ENCODE measurements around the gene DPCD.
"Not testable (repeated sequence)": the region's sequence is repeated elsewhere in the genome, so short reads cannot be mapped to it uniquely, and the experiment has no call there.

The DPCD gene

GRCh38 chr10:101619983-101620382 lies 31.9 kb downstream of the DPCD start:
- no peak for DNase-seq (ENCODE audit: low read depth)

- no peak for DNase-seq (ENCODE audit: low read depth)
These were observed 35.4 kb downstream of the DPCD start for GRCh38 chr10:101623528-101623927.

- no peak for DNase-seq (ENCODE audit: low read depth)
These were observed 36.5 kb downstream of the DPCD start for GRCh38 chr10:101624526-101625102.

GRCh38 chr10:101625821-101626412 lies 37.8 kb downstream of the DPCD start:
- no peak for DNase-seq (ENCODE audit: low read depth)

- no peak for DNase-seq (ENCODE audit: low read depth)
These were observed 41.9 kb downstream of the DPCD start for GRCh38 chr10:101629837-101630632.

GRCh38 chr10:101630633-101630920 lies 42.5 kb downstream of the DPCD start:
- DNase-seq (ENCODE audit: low read depth): no peak

- DNase-seq (ENCODE audit: low read depth): no peak
These were observed 43.8 kb downstream of the DPCD start for GRCh38 chr10:101631821-101632475.

- not testable (repeated sequence) for DNase-seq (ENCODE audit: low read depth)
These were observed 45.4 kb downstream of the DPCD start for GRCh38 chr10:101633510-101633909.

- no peak for DNase-seq (ENCODE audit: low read depth)
These were observed 51.2 kb downstream of the DPCD start for GRCh38 chr10:101639141-101639900.

GRCh38 chr10:101643546-101643945 lies 55.4 kb downstream of the DPCD start:
- DNase-seq (ENCODE audit: low read depth): no peak

- DNase-seq (ENCODE audit: low read depth): no peak
These were observed 55.9 kb downstream of the DPCD start for GRCh38 chr10:101644002-101644401.

GRCh38 chr10:101645659-101646058 lies 57.5 kb downstream of the DPCD start:
- no peak for DNase-seq (ENCODE audit: low read depth)

- no peak for DNase-seq (ENCODE audit: low read depth)
These were observed 58.2 kb downstream of the DPCD start for GRCh38 chr10:101646364-101646763.

- no peak for DNase-seq (ENCODE audit: low read depth)
These were observed 59.1 kb downstream of the DPCD start for GRCh38 chr10:101647255-101647654.

- DNase-seq (ENCODE audit: low read depth): no peak
These were observed 61.5 kb downstream of the DPCD start for GRCh38 chr10:101649525-101650085.

GRCh38 chr10:101650863-101651262 lies 62.7 kb downstream of the DPCD start:
- DNase-seq (ENCODE audit: low read depth): no peak

- no peak for DNase-seq (ENCODE audit: low read depth)
These were observed 63.2 kb downstream of the DPCD start for GRCh38 chr10:101651336-101651735.

- no peak for DNase-seq (ENCODE audit: low read depth)
These were observed 65.4 kb downstream of the DPCD start for GRCh38 chr10:101653536-101653935.

- DNase-seq (ENCODE audit: low read depth): no peak
These were observed 67.4 kb downstream of the DPCD start for GRCh38 chr10:101655570-101655969.

- no peak for DNase-seq (ENCODE audit: low read depth)
These were observed 68.8 kb downstream of the DPCD start for GRCh38 chr10:101656890-101657289.

- no peak for DNase-seq (ENCODE audit: low read depth)
These were observed 70.9 kb downstream of the DPCD start for GRCh38 chr10:101658975-101659374.
